ENCODE data around the gene LBH.

The LBH gene

DNA sequence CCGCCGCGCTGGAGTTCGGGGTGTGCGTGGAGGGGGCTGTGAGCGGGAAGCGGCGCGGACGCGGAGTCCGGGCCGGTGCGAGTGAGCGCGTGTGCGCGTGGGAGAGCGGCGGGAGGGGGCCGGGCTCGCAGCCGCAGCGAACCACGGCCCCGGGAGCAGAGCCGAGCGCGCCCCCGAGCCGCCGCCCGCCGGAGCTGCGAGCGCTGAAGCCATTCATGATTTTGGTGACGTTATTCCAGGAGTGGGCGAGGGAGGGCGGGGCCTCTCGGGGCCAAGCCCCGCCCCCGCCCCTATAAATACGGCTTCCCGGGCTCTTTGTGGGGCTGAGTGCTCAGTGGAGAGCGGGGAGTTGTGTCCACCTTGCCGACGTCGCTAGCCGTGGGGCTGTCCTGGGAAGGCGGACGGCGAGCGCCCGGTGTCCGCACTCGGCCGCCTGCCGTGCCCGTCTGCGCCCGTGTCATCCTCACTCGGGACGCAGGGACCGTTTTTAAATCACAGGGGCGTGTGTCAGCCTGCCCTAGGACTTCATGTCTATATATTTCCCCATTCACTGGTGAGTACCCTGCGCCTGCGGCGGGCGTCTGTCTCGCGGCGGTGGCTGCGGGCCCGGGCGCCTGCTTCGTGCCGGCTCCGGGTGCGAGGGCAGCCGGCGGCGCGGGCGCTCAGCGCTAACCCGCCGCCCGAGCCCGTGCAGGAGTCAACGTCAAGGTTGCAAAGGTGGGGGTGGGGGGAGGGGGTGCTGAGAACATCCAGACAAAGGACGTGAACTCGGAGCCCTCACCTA is at the start of gene LBH:
Gene LBH, plus strand, starts transcription at position 323 of the 784 bp plus-strand sequence. Its CDS starts 205 bp downstream, at position 528.
- DNase-seq: peak in 47 of 51 donors; percentile 17 to 84 (median 66)

DNA sequence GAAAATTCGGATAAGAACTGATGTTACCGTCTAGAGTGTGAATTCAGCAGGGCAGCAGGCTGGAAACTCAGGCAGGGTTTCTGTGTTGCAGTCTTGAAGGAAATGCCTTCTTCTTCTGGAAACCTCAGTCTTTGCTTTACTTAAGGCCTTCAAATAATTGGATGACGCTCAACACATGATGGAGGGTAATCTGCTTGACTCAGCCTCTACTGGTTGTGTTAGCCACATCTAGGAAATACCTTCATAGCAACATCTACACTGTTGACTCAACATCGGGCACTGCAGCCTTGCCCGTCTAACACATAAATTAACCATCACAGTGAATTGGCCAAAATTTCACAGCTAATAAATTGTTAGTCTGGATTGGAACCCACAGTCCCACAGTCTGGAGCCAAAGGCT is 47.3 kb upstream of the LBH start:
- no peak for DNase-seq

GRCh38 chr2:30185178-30185577 is 46.2 kb upstream of the LBH start:
- DNase-seq: no peak

DNA sequence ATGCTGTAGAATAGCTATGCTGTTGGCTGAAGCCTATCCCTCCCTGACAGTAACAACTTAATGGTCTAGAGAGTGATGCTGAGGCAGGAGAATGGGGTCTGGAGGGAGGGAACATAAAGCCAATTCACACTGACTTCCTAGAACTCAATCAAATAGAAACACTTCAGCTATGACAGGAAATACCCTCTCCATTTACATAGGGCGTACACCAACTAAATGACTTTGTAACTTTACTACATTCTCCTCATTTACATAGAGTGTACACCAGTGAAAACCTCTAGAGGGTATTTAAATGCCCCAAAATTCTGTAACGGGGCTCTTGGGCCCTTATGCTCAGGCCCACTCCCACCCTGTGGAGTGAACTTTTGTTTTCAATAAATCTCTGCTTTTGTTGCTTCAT is 43.0 kb upstream of the LBH start:
- DNase-seq: no peak

DNA sequence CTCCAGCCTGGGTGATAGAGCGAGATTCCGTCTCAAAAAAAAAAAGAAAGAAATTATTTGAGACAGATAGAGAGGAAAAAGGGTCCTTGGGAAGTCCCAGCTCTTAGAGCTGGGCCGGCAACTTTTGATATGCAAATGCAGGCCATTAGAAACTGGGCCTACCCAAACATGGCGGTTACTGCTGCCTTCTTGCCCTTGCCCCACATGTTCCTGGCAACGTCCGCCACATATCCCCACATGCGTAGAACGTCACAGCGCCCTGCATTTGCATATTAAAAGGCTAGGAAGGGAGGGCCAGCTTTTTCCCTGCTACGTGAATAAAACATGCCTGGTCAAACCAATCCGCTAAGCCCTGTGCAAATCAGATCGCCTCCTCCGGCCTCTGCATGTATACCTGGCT is 40.7 kb upstream of the LBH start:
- no peak for DNase-seq

GRCh38 chr2:30191107-30191506 is 40.2 kb upstream of the LBH start:
- no peak for DNase-seq

DNA sequence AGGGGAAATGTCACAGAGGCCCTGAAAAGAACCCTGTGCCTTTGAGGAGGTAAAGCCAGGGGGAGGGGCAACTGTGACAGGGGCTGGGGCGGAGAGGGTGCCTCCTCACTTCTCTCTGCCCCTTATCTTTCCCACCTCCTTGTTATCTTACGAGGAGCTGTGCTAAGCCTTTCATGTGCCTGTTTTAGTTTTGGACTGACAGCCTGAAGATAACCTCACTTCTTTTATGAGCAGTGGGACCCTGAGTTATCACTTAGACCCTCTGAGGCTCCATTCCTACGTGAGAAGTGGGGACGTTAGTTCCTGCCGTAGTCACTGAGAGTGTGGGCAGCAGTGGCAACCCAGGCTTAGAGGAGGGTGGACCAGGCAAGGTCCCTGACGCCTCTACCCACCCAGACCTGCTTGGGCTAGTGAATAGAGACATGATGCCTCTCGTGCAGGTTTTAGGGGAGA is 39.5 kb upstream of the LBH start:
- DNase-seq: no peak

- DNase-seq: no peak
Observed at GRCh38 chr2:30192314-30192713, 39.0 kb upstream of the LBH start.

- DNase-seq: no peak
Observed at GRCh38 chr2:30193104-30193681, 38.1 kb upstream of the LBH start.

DNA sequence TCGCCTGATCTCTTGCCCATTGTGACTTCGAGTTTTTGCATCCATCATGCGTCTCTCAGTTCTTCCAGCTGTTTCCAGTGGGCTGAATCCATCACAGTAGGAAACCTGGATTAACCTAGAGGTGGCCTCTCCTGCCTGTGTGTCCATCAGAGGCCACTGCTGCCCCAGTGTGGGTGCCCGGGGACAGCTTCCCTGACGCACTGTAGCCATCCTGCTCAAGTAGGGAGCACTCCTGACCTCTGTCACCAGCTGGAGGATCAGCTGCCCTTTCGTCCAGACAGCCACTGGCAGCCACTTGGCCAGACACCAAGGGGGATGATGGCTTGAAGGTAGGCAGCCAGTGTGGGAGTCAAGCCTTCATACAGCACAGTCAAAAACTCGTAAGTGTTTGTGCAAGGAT is 36.9 kb upstream of the LBH start:
- no peak for DNase-seq

DNA sequence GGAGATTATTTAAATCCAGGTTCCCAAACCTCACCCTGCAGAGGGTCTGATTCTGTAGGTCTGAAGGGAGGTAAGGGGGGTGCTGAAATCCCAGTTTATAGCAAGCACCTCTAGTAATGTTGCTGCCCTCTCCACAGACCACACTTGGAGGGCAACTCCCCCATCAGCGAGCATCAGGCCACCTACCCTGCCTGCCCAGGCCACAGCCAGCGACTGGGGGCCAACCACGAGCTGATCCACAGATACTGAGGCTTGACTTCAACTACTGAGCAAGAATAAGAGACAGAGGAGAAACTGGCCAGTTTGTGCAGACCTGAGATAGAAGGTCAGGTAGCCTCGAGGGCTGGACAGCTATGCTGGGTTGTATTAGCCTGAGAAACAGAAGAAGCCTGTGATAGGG is 36.3 kb upstream of the LBH start:
- DNase-seq: no peak

DNA sequence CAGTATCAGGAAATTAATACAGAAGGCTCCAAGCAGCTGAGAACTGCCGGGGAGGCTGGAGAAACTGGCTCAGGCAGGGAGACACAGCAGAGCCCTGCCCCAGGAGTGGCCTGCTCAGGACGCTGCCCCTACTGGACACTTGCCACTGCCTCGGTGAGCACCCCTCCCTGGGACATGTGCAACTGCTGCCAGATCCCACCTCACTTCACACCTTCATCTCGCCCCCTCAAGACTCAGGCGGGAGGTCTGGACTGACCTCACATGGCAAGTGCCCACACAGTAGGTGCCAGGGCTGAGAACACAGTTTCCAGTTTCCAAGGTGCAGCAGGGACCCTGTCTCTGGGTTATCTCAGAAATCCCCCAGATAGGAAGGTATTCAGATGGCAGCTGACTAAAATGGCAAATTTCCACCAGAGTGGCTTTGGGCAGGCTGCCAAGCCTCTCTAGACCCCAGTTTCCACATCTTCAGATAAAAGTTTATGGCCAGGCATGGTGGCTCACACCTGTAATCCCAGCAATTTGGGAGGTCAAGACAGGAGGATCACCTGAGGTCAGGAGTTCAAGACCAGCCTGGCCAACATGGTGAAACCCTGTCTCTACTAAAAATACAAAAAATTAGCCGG is 33.7 kb upstream of the LBH start:
- no peak for DNase-seq

GRCh38 chr2:30201990-30202389 is 29.3 kb upstream of the LBH start:
- DNase-seq: peak in 13 of 51 donors; percentile 4 to 47 (median 17)

GRCh38 chr2:30203156-30203555 is 28.2 kb upstream of the LBH start:
- DNase-seq: no peak

DNA sequence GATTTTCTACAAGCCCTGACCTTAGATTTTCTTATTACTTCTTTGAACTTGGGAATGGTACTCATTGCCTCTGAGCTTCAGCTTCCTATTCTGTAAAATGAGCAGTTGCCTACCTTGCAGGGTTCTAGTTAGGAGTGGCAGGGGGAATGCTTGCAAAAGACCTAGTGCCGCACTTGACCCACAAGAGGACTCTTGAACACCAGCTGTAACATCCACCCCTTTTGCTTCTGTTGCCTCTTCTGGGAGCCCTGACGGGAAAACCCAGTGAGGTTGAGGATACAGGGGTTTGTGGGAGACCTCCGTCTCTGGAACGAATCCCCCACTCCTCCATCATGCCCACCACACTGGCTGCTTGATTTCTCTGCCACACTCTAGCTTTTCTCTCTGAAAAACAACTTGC is 27.1 kb upstream of the LBH start:
- no peak for DNase-seq

DNA sequence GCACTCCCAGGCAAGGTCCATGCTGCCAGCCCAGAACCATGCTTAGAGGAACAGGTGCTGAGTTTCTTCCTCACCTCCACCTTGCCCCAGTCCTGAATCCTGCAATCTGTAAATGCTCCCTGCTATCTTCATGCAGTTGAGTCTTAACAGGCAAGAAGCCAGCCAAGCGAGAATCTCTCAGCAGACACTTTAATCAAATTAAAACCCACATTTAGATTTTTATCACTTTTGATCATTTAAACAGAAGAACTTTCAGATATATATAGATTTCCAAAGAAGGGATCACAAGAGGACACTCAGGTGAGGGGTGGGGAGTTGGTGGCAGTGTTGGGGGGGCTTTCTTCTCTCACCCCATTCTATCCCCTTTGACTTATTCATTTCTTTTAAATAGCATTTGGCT is 25.9 kb upstream of the LBH start:
- DNase-seq: no peak

GRCh38 chr2:30206461-30207430 is 24.6 kb upstream of the LBH start:
- no peak for DNase-seq

DNA sequence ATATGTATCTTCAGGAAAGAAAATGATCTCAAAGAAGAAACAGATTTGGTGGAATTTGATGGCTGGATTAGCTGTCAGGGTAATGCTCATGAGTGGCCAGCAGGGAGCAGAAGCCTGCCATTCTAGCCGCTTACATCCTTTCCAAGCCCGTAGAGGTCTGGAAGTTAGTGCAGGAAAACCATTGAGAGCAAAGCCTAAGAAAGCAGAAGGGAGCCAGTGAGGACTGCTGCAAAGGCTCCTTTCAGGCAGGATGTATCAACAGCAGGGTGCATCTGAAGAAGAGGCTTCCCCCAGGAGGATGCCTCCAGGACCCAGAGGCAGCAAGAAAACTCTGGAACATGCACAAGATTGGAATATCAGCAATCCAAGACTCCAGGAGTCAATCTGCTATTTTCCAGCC is 22.9 kb upstream of the LBH start:
- peak in 30 of 51 donors; percentile 7 to 66 (median 34) for DNase-seq

DNA sequence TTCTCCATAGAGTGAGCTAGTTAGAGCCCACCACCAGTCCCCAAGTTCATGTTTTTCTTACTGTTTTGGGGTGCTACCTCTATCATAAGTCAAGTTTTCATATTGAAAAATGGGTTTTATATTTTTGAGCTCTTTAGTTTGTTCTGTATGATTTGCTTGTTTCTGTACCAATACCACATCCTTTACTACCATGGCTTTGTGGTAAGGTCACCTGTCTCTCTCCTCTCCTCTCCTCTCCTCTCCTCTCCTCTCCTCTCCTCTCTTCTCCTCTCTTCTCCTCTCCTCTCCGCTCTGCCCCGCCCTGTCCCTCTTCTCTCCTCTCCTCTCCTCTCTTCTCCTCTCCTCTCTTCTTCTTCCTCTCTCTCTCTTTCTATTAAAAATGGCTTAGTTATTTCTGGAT is 22.1 kb upstream of the LBH start:
- DNase-seq: no peak

GRCh38 chr2:30213326-30213725 is 18.0 kb upstream of the LBH start:
- DNase-seq: no peak

GRCh38 chr2:30213907-30214463 is 17.3 kb upstream of the LBH start:
- DNase-seq: no peak
